Neural progenitor cell (in vitro differentiated cells): Measurements from ENCODE around the gene RPS2.

Experiments used
- CTCF ChIP-seq: fragments of 200-600 bp; sonication (generic); IDR thresholded peaks from 2 replicates; pipeline ENCODE4 v1.5.1; 2017; ENCODE audit warnings: antibody characterized with exemption, mild to moderate bottlenecking
- EZH2 ChIP-seq: fragments of 200-600 bp; sonication (generic); IDR thresholded peaks from 2 replicates; pipeline ENCODE4 v1.6.1; 2017; ENCODE audit warnings: antibody characterized with exemption, mild to moderate bottlenecking, moderate library complexity
- EZH2phosphoT487 ChIP-seq: fragments of 200-600 bp; sonication (generic); IDR thresholded peaks from 2 replicates; pipeline ENCODE4 v1.6.1; 2017; ENCODE audit warnings: antibody characterized with exemption

GRCh38 chr16:2006317-2006716 is 41.7 kb upstream of the RPS2 start:
- TF ChIP-seq EZH2phosphoT487 (no peak), CTCF (no peak), EZH2 (no peak)
